HG03175 (cell line): ENCODE results near the gene THSD8.

Experiments
- ATAC-seq: cut with Tn5 transposase; IDR thresholded peaks from one replicate; pipeline ENCODE4 v1.9.1; 2021; ENCODE audit warnings: mild to moderate bottlenecking, moderate library complexity; ENCODE audit not compliant: unreplicated experiment

THSD8 gene

GRCh38 chr19:12847159-12848139 is 45.6 kb downstream of the THSD8 start:
- no peak for ATAC-seq
